Measurements from ENCODE around the gene TAGLN2. TPM values are rescaled to one million over a fixed set of nuclear protein-coding genes. Genes with fewer than 3 reads are reported as not detected.

Gene TAGLN2
- polyA plus RNA-seq, 1 experiment = 400 TPM

DNA sequence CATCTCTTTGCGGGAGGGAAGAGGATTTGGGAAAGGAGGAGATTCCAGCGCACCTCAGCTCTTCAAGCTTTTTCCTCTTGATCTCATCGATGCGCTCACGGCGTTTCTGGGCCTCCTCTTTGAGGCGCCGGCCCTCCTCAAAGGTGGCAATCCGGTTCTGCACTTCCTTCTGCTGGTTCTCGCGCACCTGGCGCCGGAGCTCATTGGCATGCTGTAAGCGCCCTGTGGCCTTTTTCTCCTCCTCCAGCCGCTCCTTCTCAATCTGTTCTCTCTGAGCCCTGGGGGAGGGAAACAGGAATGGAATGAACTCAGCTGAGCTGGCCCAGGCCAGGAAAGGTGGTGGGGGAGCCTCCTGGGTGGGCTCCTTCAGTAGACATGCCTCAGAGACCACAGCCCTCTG lies 52.4 kb downstream of the TAGLN2 start:
- H3K27ac ChIP-seq (ENCODE audit: low read depth, low read length) = no peak overlapping the region
- ChIA-PET CTCF (interaction anchor here (0.6 to 6.3 kb wide), 4 partner anchors 17 to 228 kb away, joined by 3 to 28 read pairs (median 5); no protein-coding TSS in a partner anchor), POLR2A (interaction anchor here (1.4 kb wide), 1 partner anchor 19 kb away, joined by 5 read pairs; no protein-coding TSS in a partner anchor)
- no peak for DNase-seq (ENCODE audit: low read depth, low spot score)
- TF ChIP-seq, protein P1, sequence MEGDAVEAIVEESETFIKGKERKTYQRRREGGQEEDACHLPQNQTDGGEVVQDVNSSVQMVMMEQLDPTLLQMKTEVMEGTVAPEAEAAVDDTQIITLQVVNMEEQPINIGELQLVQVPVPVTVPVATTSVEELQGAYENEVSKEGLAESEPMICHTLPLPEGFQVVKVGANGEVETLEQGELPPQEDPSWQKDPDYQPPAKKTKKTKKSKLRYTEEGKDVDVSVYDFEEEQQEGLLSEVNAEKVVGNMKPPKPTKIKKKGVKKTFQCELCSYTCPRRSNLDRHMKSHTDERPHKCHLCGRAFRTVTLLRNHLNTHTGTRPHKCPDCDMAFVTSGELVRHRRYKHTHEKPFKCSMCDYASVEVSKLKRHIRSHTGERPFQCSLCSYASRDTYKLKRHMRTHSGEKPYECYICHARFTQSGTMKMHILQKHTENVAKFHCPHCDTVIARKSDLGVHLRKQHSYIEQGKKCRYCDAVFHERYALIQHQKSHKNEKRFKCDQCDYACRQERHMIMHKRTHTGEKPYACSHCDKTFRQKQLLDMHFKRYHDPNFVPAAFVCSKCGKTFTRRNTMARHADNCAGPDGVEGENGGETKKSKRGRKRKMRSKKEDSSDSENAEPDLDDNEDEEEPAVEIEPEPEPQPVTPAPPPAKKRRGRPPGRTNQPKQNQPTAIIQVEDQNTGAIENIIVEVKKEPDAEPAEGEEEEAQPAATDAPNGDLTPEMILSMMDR (IDR thresholded peaks at IDR 0.05; ENCODE audit: low read depth, low read length) = no peak
- H3K9me3 ChIP-seq (ENCODE audit: control insufficient read depth, insufficient read depth, low read length) = no peaks in the 10 kb centered on the region
- H3K27me3 ChIP-seq (ENCODE audit: control insufficient read depth, insufficient read depth, low read length) = no peaks in the 10 kb centered on the region
- no peak overlapping the region for H3K4me3 ChIP-seq (ENCODE audit: low read depth, low read length)

DNA sequence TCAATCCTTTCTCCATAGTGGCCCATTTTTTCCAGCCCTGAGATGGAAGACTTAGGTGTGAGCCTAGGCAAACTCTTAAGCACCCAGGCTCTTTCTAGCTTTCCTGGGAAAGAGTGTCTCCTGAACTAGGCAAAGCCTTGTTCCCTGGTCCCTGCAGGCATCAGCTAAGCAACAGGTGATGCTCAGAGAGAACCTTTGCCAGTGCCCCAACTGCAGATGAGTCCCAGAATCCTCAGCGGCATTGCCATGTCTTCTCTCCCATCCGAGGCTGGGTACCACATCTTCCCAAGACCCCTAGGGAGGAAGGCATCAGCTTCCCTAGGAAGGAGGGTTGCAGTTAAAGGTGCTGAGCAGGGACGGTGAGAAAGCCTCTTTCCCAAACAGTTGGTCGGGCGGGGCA lies 54.6 kb downstream of the TAGLN2 start:
- no peak overlapping the region for H3K27ac ChIP-seq (ENCODE audit: low read depth, low read length)
- no peaks in the 10 kb centered on the region for H3K9me3 ChIP-seq (ENCODE audit: control insufficient read depth, insufficient read depth, low read length)
- TF ChIP-seq, protein P1 (IDR thresholded peaks at IDR 0.05; ENCODE audit: low read depth, low read length) = no peak
- ChIA-PET CTCF (interaction anchor here (6.3 kb wide), 1 partner anchor 19 kb away, joined by 28 read pairs; no protein-coding TSS in a partner anchor), POLR2A (no interaction called here)
- no peaks in the 10 kb centered on the region for H3K27me3 ChIP-seq (ENCODE audit: control insufficient read depth, insufficient read depth, low read length)
- H3K4me3 ChIP-seq (ENCODE audit: low read depth, low read length) = no peak overlapping the region
- DNase-seq (ENCODE audit: low read depth, low spot score) = no peak

DNA sequence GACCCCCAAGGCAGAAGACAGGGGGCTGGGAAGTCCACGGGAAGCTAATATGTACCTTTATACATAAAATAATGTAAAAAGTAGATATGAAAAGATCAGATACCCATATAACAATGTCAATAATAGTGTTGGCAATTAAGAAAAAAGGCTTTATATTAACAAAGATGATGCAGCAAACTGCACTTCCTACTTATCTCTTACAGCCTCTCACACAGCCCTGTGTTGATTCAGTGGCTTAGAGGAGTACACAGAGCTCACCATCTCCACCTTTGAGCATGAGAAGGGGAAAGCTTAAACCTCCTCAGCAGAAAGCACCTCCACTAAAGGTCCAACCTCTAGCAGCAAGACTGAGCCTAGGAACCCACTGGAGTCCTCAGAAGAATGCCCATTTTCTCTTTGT lies 55.7 kb downstream of the TAGLN2 start:
- H3K4me3 ChIP-seq (ENCODE audit: low read depth, low read length) = no peak overlapping the region
- CTCF ChIA-PET = interaction anchor here (0.7 to 1.9 kb wide), 3 partner anchors 22 to 50 kb away, joined by 3 to 12 read pairs (median 5); no protein-coding TSS in a partner anchor
- POLR2A ChIA-PET = no interaction called here
- H3K27me3 ChIP-seq (ENCODE audit: control insufficient read depth, insufficient read depth, low read length) = no peaks in the 10 kb centered on the region
- H3K9me3 ChIP-seq (ENCODE audit: control insufficient read depth, insufficient read depth, low read length) = no peaks in the 10 kb centered on the region
- H3K27ac ChIP-seq (ENCODE audit: low read depth, low read length) = no peak overlapping the region
- TF ChIP-seq, protein P1 (IDR thresholded peaks at IDR 0.05; ENCODE audit: low read depth, low read length) = no peak
- DNase-seq (ENCODE audit: low read depth, low spot score) = no peak

DNA sequence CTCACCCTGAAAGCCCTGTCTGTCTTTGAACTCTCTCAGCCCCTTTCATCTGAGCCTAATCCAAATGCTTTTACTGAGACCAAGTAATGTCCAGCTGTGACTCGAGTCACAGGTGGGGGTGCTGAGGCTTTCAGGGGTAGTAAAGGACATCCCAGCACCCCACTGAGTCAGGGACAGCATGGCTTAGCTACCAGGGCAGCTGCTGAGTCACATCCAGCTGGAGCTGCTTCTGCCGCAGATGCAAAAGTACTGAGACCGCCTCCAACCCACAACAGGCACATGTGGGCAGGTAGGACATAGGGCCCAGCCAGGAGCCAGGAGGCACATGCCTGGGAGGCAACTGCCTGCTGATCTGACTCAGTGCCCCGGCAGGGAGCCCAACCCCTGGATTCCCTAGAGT lies 56.1 kb downstream of the TAGLN2 start:
- Histone ChIP-seq H3K4me3 (ENCODE audit: low read depth, low read length) (no peak overlapping the region), H3K27ac (ENCODE audit: low read depth, low read length) (peak overlapping the region; percentile 47), H3K27me3 (ENCODE audit: control insufficient read depth, insufficient read depth, low read length) (no peaks in the 10 kb centered on the region), H3K9me3 (ENCODE audit: control insufficient read depth, insufficient read depth, low read length) (no peaks in the 10 kb centered on the region)
- TF ChIP-seq, protein P1 (IDR thresholded peaks at IDR 0.05; ENCODE audit: low read depth, low read length) = no peak
- CTCF ChIA-PET = interaction anchor here (1.0 to 1.9 kb wide), 3 partner anchors 23 to 138 kb away, joined by 4 to 12 read pairs (median 5); no protein-coding TSS in a partner anchor
- POLR2A ChIA-PET = no interaction called here
- no peak for DNase-seq (ENCODE audit: low read depth, low spot score)

DNA sequence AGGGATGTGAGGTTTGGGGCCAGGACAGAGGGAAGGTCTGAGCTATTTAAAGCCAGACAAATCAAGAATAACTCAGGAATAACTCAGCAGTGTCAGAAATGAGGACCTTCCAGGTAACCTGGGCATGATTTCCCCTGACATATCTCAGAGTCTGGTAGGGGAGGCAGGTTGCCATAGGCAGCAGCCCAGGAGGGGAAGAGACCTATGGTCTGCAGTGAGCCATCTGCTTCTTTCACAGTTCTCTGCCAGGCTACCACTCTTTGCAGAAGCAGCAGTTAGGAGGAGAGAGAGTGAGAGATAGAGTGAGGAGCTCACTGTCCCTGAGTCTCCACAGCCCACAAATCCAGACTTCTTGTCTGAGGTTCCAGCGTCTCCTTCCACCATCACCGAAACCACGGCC lies 56.5 kb downstream of the TAGLN2 start:
- Histone ChIP-seq H3K27ac (ENCODE audit: low read depth, low read length) (peak overlapping the region; percentile 47), H3K4me3 (ENCODE audit: low read depth, low read length) (no peak overlapping the region), H3K9me3 (ENCODE audit: control insufficient read depth, insufficient read depth, low read length) (no peaks in the 10 kb centered on the region), H3K27me3 (ENCODE audit: control insufficient read depth, insufficient read depth, low read length) (no peaks in the 10 kb centered on the region)
- TF ChIP-seq, protein P1 (IDR thresholded peaks at IDR 0.05; ENCODE audit: low read depth, low read length) = no peak
- POLR2A ChIA-PET = no interaction called here
- DNase-seq (ENCODE audit: low read depth, low spot score) = no peak
- CTCF ChIA-PET = interaction anchor here (1.3 to 1.9 kb wide), 2 partner anchors 23 to 139 kb away, joined by 4 to 12 read pairs; no protein-coding TSS in a partner anchor

Small RNA genes within 50 kb of the gene (small RNA-seq; reads per million reads assigned to genes)
- not detected for gene MIR4259 (ENCODE audit: insufficient read length, low read depth)

Other genes with a start within 250 kb of the TAGLN2 start
- not detected in 2 replicates for gene CRP, start 210.9 kb downstream of the TAGLN2 start, polyA plus RNA-seq (2011; rRNA removed)
- gene DUSP23, start 144.5 kb downstream of the TAGLN2 start, polyA plus RNA-seq (2011; rRNA removed) = 6.0 and 6.1 TPM in 2 replicates
- not detected in 2 replicates for gene FCRL6, start 123.1 kb downstream of the TAGLN2 start, polyA plus RNA-seq (2011; rRNA removed)
- gene SLAMF8, start 98.6 kb downstream of the TAGLN2 start, polyA plus RNA-seq (2011; rRNA removed) = not detected in 2 replicates
- not detected in 2 replicates for gene VSIG8, start 62.9 kb downstream of the TAGLN2 start, polyA plus RNA-seq (2011; rRNA removed)
- gene CFAP45, start 25.3 kb downstream of the TAGLN2 start, polyA plus RNA-seq (2011; rRNA removed) = 0.29 and 0.51 TPM in 2 replicates
- gene IGSF9, start 20.1 kb upstream of the TAGLN2 start, polyA plus RNA-seq (2011; rRNA removed) = not detected in 2 replicates
- 0.11 TPM in 1 of 2 replicates, not detected in the other for gene SLAMF9, start 28.7 kb upstream of the TAGLN2 start, polyA plus RNA-seq (2011; rRNA removed)
- 5.1 and 6.6 TPM in 2 replicates for gene PIGM, start 106.5 kb upstream of the TAGLN2 start, polyA plus RNA-seq (2011; rRNA removed)
- not detected in 2 replicates for gene KCNJ10, start 144.7 kb upstream of the TAGLN2 start, polyA plus RNA-seq (2011; rRNA removed)
- not detected in 2 replicates for gene KCNJ9, start 156.0 kb upstream of the TAGLN2 start, polyA plus RNA-seq (2011; rRNA removed)
- 12.7 and 18.8 TPM in 2 replicates for gene IGSF8, start 173.1 kb upstream of the TAGLN2 start, polyA plus RNA-seq (2011; rRNA removed)
- 6.2 and 6.5 TPM in 2 replicates for gene ATP1A2, start 190.3 kb upstream of the TAGLN2 start, polyA plus RNA-seq (2011; rRNA removed)
- not detected in 2 replicates for gene ATP1A4, start 226.1 kb upstream of the TAGLN2 start, polyA plus RNA-seq (2011; rRNA removed)

All from AG04450 (cell line).